OCI-LY1 (cell line): ENCODE measurements around the gene SFI1.
A peak's percentile ranks its signal among the peaks of the same experiment; 100 is the strongest.
"Not testable (repeated sequence)": the region's sequence is repeated elsewhere in the genome, so short reads cannot be mapped to it uniquely, and the experiment has no call there.

Source experiments
- H2AFZ ChIP-seq: fragments of 200-600 bp; sonication (generic), shearing (Covaris generic); 2 replicates; pipeline ENCODE4 v1.6.0; 2014; ENCODE audit warnings: antibody characterized with exemption, mild to moderate bottlenecking, low read length
- H3F3A ChIP-seq: fragments of 200-600 bp; sonication (generic), shearing (Covaris generic); 2 replicates; pipeline ENCODE4 v1.6.0; 2014; ENCODE audit warnings: mild to moderate bottlenecking, antibody characterized with exemption, low read length, moderate library complexity; ENCODE audit not compliant: insufficient read depth
- H3K27ac ChIP-seq: fragments of 200-600 bp; sonication (generic); 2 replicates; pipeline ENCODE4 v1.5.1; 2014; ENCODE audit warnings: low read length, mixed run types, mild to moderate bottlenecking, low read depth; ENCODE audit not compliant: poor library complexity, severe bottlenecking
- H3K27me3 ChIP-seq: fragments of 200-600 bp; sonication (generic); 2 replicates; pipeline ENCODE4 v1.6.0; 2014; ENCODE audit warnings: antibody characterized with exemption, mild to moderate bottlenecking, low read length, moderate library complexity; ENCODE audit not compliant: insufficient read depth
- H3K36me3 ChIP-seq: fragments of 200-600 bp; sonication (generic); 2 replicates; pipeline ENCODE4 v1.6.1; 2014; ENCODE audit warnings: mild to moderate bottlenecking, antibody characterized with exemption, low read length, moderate library complexity, mixed read lengths; ENCODE audit not compliant: insufficient read depth
- H3K4me1 ChIP-seq: fragments of 200-600 bp; sonication (generic); 2 replicates; pipeline ENCODE4 v1.5.1; 2014; ENCODE audit warnings: mild to moderate bottlenecking, low read length, moderate library complexity; ENCODE audit not compliant: insufficient read depth, severe bottlenecking
- H3K4me2 ChIP-seq: fragments of 200-600 bp; sonication (generic), shearing (Covaris generic); 2 replicates; pipeline ENCODE4 v1.6.1; 2014; ENCODE audit warnings: low read length
- H3K4me3 ChIP-seq: fragments of 200-600 bp; sonication (generic); 2 replicates; pipeline ENCODE4 v1.5.1; 2014; ENCODE audit warnings: low read length, low read depth, mild to moderate bottlenecking, mixed read lengths; ENCODE audit not compliant: poor library complexity, severe bottlenecking
- H3K79me2 ChIP-seq: fragments of 200-600 bp; shearing (Covaris generic); 2 replicates; pipeline ENCODE4 v1.6.1; 2016; ENCODE audit warnings: mixed run types, low read length, mixed read lengths; ENCODE audit not compliant: insufficient read depth
- H3K9ac ChIP-seq: fragments of 200-600 bp; sonication (generic), shearing (Covaris generic); 2 replicates; pipeline ENCODE4 v1.6.1; 2014; ENCODE audit warnings: mild to moderate bottlenecking, low read length, mixed read lengths
- H3K9me2 ChIP-seq: fragments of 200-600 bp; sonication (generic), shearing (Covaris generic); 2 replicates; pipeline ENCODE4 v1.6.1; 2014; ENCODE audit warnings: low read depth, mild to moderate bottlenecking, low read length, mixed read lengths
- H3K9me3 ChIP-seq: fragments of 200-600 bp; shearing (Covaris generic); 2 replicates; pipeline ENCODE4 v1.6.1; 2014; ENCODE audit warnings: low read length, mixed read lengths
- H4K20me1 ChIP-seq: fragments of 200-600 bp; sonication (generic), shearing (Covaris generic); 2 replicates; pipeline ENCODE4 v1.6.0; 2016; ENCODE audit warnings: mild to moderate bottlenecking, low read length; ENCODE audit not compliant: insufficient read depth
- CTCF ChIP-seq: fragments of 200-600 bp; sonication (generic), shearing (Covaris generic); IDR thresholded peaks from 2 replicates; pipeline ENCODE4 v1.5.1; 2017; ENCODE audit warnings: mild to moderate bottlenecking, antibody characterized with exemption, low read length, moderate library complexity, mixed read lengths
- EZH2 ChIP-seq: fragments of 200-600 bp; sonication (generic), shearing (Covaris generic); IDR thresholded peaks from 2 replicates; pipeline ENCODE4 v1.8.0; 2017; ENCODE audit warnings: borderline replicate concordance, mixed run types, mild to moderate bottlenecking, antibody characterized with exemption, low read length, moderate library complexity, mixed read lengths

SFI1 gene

GRCh38 chr22:31492151-31492550, 4.2 kb upstream of the SFI1 start:
- Histone ChIP-seq H3K79me2 (peaks cover 17% of the 10 kb centered on the region), H2AFZ (no peak overlapping the region), H4K20me1 (no peaks in the 10 kb centered on the region), H3K9me3 (no peaks in the 10 kb centered on the region), H3K27ac (peak overlapping the region; percentile 95), H3K9me2 (no peaks in the 10 kb centered on the region), H3K36me3 (peaks cover 13% of the 10 kb centered on the region), H3K4me1 (peaks cover 54% of the 10 kb centered on the region), H3K4me2 (no peak overlapping the region), H3K4me3 (no peak overlapping the region), H3K9ac (no peak overlapping the region), H3K27me3 (no peaks in the 10 kb centered on the region), H3F3A (peaks cover 4% of the 10 kb centered on the region; the same call in 1 of the 2 replicates)
- TF ChIP-seq EZH2 = no peak

GRCh38 chr22:31493355-31493754, 3.0 kb upstream of the SFI1 start:
- Histone ChIP-seq H3K27ac (peak overlapping the region; percentile 93), H3K9ac (peak overlapping the region; percentile 20; the same call in 1 of the 2 replicates)

GRCh38 chr22:31495343-31495742, 993 bp upstream of the SFI1 start:
- Histone ChIP-seq H3F3A (peaks cover 4% of the 10 kb centered on the region; the same call in 1 of the 2 replicates), H3K79me2 (peaks cover 26% of the 10 kb centered on the region), H3K4me2 (peak overlapping the region; percentile 89), H2AFZ (peak overlapping the region; percentile 53), H3K9me3 (no peaks in the 10 kb centered on the region), H3K27me3 (no peaks in the 10 kb centered on the region), H4K20me1 (no peaks in the 10 kb centered on the region), H3K27ac (peak overlapping the region; percentile 93), H3K4me3 (peak overlapping the region; percentile 84), H3K9me2 (no peaks in the 10 kb centered on the region), H3K36me3 (peaks cover 6% of the 10 kb centered on the region), H3K9ac (peak overlapping the region; percentile 95), H3K4me1 (peaks cover 54% of the 10 kb centered on the region)
- TF ChIP-seq CTCF (no peak), EZH2 (no peak)

More at GRCh38 chr22:31493355-31493754, 3.0 kb upstream of the SFI1 start:
- not testable (repeated sequence) for H4K20me1 ChIP-seq, H3K4me3 ChIP-seq, H3K36me3 ChIP-seq, H3F3A ChIP-seq, H3K9me3 ChIP-seq, H3K9me2 ChIP-seq, H3K27me3 ChIP-seq, H3K4me2 ChIP-seq, H2AFZ ChIP-seq
- Histone ChIP-seq H3K4me1 (peaks cover 57% of the 10 kb centered on the region), H3K79me2 (peaks cover 23% of the 10 kb centered on the region)

GRCh38 chr22:31496735-31497146, 405 bp downstream of the SFI1 start:
- Histone ChIP-seq H3K4me2 (peak overlapping the region; percentile 89), H3K27me3 (no peaks in the 10 kb centered on the region), H3K9me2 (no peaks in the 10 kb centered on the region), H3K27ac (peak overlapping the region; percentile 93), H4K20me1 (no peaks in the 10 kb centered on the region), H3K9ac (peak overlapping the region; percentile 95), H3K4me3 (peak overlapping the region; percentile 84), H2AFZ (no peak overlapping the region), H3K4me1 (peaks cover 41% of the 10 kb centered on the region), H3K79me2 (peaks cover 39% of the 10 kb centered on the region), H3K36me3 (peaks cover 20% of the 10 kb centered on the region), H3F3A (no peaks in the 10 kb centered on the region), H3K9me3 (no peaks in the 10 kb centered on the region)
- TF ChIP-seq EZH2 (no peak), CTCF (no peak)
